HepG2 (cell line): ENCODE results near the gene AKR1B15. TPM values are rescaled to one million over a fixed set of nuclear protein-coding genes. Genes with fewer than 3 reads are reported as not detected.

Experiments
- ATAC-seq: fragments of 200-7000 bp; cut with Tn5 transposase; 3 replicates; pipeline ENCODE4 v1.9.1; 2020; ENCODE audit warnings: mild to moderate bottlenecking, moderate library complexity
- BruUV-seq: library from RNA; stranded (reverse); fragments of 400-500 nt; replicated peaks from 2 replicates; lab custom pipeline; 2021; lab: Mats Ljungman, UMichigan
- CTCF ChIA-PET: fragments of 300-600 bp; formaldehyde crosslinking; extraction: SDS; loops from one replicate; lab custom pipeline; 2021; ENCODE audit warnings: low total read pairs, inconsistent platforms, low intra/inter-chr PET ratio; lab: Yijun Ruan, JAX
- POLR2A ChIA-PET: fragments of 350-600 bp; sonication (Branson Sonifier 250); formaldehyde crosslinking; loops from one replicate; lab custom pipeline; 2020; ENCODE audit warnings: antibody characterized with exemption, inconsistent platforms; lab: Yijun Ruan, JAX
- DNase-seq: peaks from one replicate; pipeline ENCODE4 v3.0.0-alpha.2; 2015; ENCODE audit warnings: low spot score
- FAIRE-seq: peaks from 3 replicates; lab custom pipeline; 2011; peaks lifted over from hg19 to GRCh38; lab: Jason Lieb, UNC
- H2AFZ ChIP-seq: one replicate; pipeline ENCODE4 v1.6.1; 2011; ENCODE audit warnings: low read length, inconsistent platforms
- H3K27ac ChIP-seq: fragments of 300-600 bp; 3 replicates; pipeline ENCODE4 v1.8.0; 2011; ENCODE audit warnings: mixed run types, mild to moderate bottlenecking, mixed read lengths, low read length, inconsistent platforms; ENCODE audit not compliant: insufficient read depth; ENCODE audit errors: extremely low read length
- H3K27me3 ChIP-seq, 2 experiments: fragments of 200-600 bp in 1 of 2; 2 replicates in 1 of 2; 3 replicates in 1 of 2; pipeline versions ENCODE4 v1.6.0 to v1.8.0; 2011; ENCODE audit warnings: low read length in 2 of 2, mild to moderate bottlenecking in 2 of 2, moderate library complexity in 2 of 2, inconsistent platforms in 1 of 2; ENCODE audit not compliant: insufficient read depth in 2 of 2, control insufficient read depth in 1 of 2
- H3K36me3 ChIP-seq, 2 experiments: fragments of 200-600 bp in 1 of 2; replicated peaks in 1 of 2; 2 replicates in 1 of 2; 3 replicates in 1 of 2; pipeline versions ENCODE4 v1.5.1 to v1.8.0; 2011; ENCODE audit warnings: low read length in 2 of 2, inconsistent platforms in 1 of 2; ENCODE audit not compliant: insufficient read depth in 2 of 2, control insufficient read depth in 1 of 2
- H3K4me1 ChIP-seq: 2 replicates; pipeline ENCODE4 v1.5.1; 2012; ENCODE audit warnings: low read length, inconsistent platforms; ENCODE audit not compliant: insufficient read depth
- H3K4me2 ChIP-seq: 2 replicates; pipeline ENCODE4 v1.6.0; 2011; ENCODE audit warnings: low read depth, low read length, inconsistent platforms
- H3K4me3 ChIP-seq, 3 experiments: fragments of 200-600 bp in 1 of 3; sonication (generic), shearing (Covaris generic) in 1 of 3; replicated peaks in 1 of 3; 2 replicates each; pipeline ENCODE4 v1.5.1; 2011 to 2016; ENCODE audit warnings: low read length in 3 of 3, inconsistent platforms in 2 of 3, low read depth in 2 of 3, mild to moderate bottlenecking in 2 of 3, control low read depth in 1 of 3, mixed read lengths in 1 of 3; ENCODE audit not compliant: insufficient read depth in 1 of 3
- H3K79me2 ChIP-seq: one replicate; pipeline ENCODE4 v1.6.1; 2011; ENCODE audit warnings: low read length, inconsistent platforms; ENCODE audit not compliant: insufficient read depth
- H3K9ac ChIP-seq: 2 replicates; pipeline ENCODE4 v1.6.0; 2011; ENCODE audit warnings: mild to moderate bottlenecking, low read depth, low read length, inconsistent platforms; ENCODE audit not compliant: insufficient read depth
- H3K9me3 ChIP-seq: 2 replicates; pipeline ENCODE4 v1.5.1; 2012; ENCODE audit warnings: mild to moderate bottlenecking, low read length
- H4K20me1 ChIP-seq: 2 replicates; pipeline ENCODE4 v1.6.0; 2011; ENCODE audit warnings: inconsistent platforms, mild to moderate bottlenecking, low read length, moderate library complexity; ENCODE audit not compliant: insufficient read depth
- ELF3 ChIP-seq: IDR thresholded peaks from 2 replicates; pipeline ENCODE4 v1.6.1; 2016; ENCODE audit warnings: missing genetic modification reagents, missing compliant biosample characterization
- FOXA3 ChIP-seq: IDR thresholded peaks from 2 replicates; pipeline ENCODE4 v1.6.1; 2016; ENCODE audit warnings: missing genetic modification reagents, missing compliant biosample characterization
- JDP2 ChIP-seq: sonication (generic); formaldehyde crosslinking; IDR thresholded peaks from 2 replicates; pipeline ENCODE4 v1.8.1; 2022; ENCODE audit warnings: missing genetic modification reagents, borderline replicate concordance
- MAFF ChIP-seq: IDR thresholded peaks from 2 replicates; pipeline ENCODE4 v1.6.1; 2011; ENCODE audit warnings: low read depth, low read length, improper control_type of control experiment
- MATR3 ChIP-seq: sonication (generic); formaldehyde crosslinking; IDR thresholded peaks from 2 replicates; pipeline ENCODE4 v1.4.0; 2020; ENCODE audit warnings: missing genetic modification reagents
- MYC ChIP-seq: sonication (generic); formaldehyde crosslinking; IDR thresholded peaks from 2 replicates; pipeline ENCODE4 v1.9.0; 2021; ENCODE audit warnings: missing genetic modification reagents, borderline replicate concordance
- NR2C2 ChIP-seq: sonication (generic); formaldehyde crosslinking; IDR thresholded peaks from 2 replicates; pipeline ENCODE4 v1.4.0; 2020; ENCODE audit warnings: missing genetic modification reagents, mild to moderate bottlenecking, moderate library complexity, borderline replicate concordance
- SAP130 ChIP-seq: IDR thresholded peaks from 2 replicates; pipeline ENCODE4 v1.6.1; 2016; ENCODE audit warnings: low read depth
- SOX13 ChIP-seq, 3 experiments: fragments of 450-650 bp in 1 of 3; sonication (generic) in 1 of 3; formaldehyde crosslinking in 1 of 3; IDR thresholded peaks in 2 of 3; conservative IDR thresholded peaks in 1 of 3; 2 replicates each; pipeline versions ENCODE4 v1.5.0 to v1.6.1; 2016 to 2020; ENCODE audit warnings: antibody characterized with exemption in 1 of 3, mild to moderate bottlenecking in 1 of 3, missing compliant biosample characterization in 1 of 3, missing genetic modification reagents in 1 of 3, moderate library complexity in 1 of 3
- ZNF20 ChIP-seq: sonication (generic); formaldehyde crosslinking; IDR thresholded peaks from 2 replicates; pipeline ENCODE4 v1.4.0; 2020; ENCODE audit warnings: mild to moderate bottlenecking, moderate library complexity, missing genetic modification reagents
- ZNF329 ChIP-seq: sonication (generic); formaldehyde crosslinking; IDR thresholded peaks from 2 replicates; pipeline ENCODE4 v1.9.0; 2021; ENCODE audit warnings: low read depth, mild to moderate bottlenecking, missing genetic modification reagents
- ZNF331 ChIP-seq: sonication (generic); formaldehyde crosslinking; IDR thresholded peaks from 2 replicates; pipeline ENCODE4 v1.4.0; 2020; ENCODE audit warnings: missing genetic modification reagents
- ZNF562 ChIP-seq: sonication (generic); formaldehyde crosslinking; IDR thresholded peaks from 2 replicates; pipeline ENCODE4 v1.8.0; 2022; ENCODE audit warnings: missing genetic modification reagents, borderline replicate concordance
- ZNF7 ChIP-seq: IDR thresholded peaks from 2 replicates; pipeline ENCODE4 v1.6.1; 2016; ENCODE audit warnings: missing biosample characterization, missing genetic modification reagents
- WGBS: methylation state at CpG from one replicate; pipeline ENCODE4 v1.1.6; 2017; ENCODE audit warnings: low lambda C conversion rate; 5-methylcytosine and 5-hydroxymethylcytosine counted together
- in situ Hi-C: cut with HindIII; loops from 2 replicates; pipeline ENCODE4 v1.10.0; 2017; ENCODE audit warnings: low pct_unique_long_range_greater_than_20kb; ENCODE audit not compliant: extremely low pct_ligation_motif_present
- intact Hi-C: fragments of 100-400 bp; cut with micrococcal nuclease; formaldehyde crosslinking; loops from one replicate; pipeline ENCODE4 v1.10.0; 2022; ENCODE audit not compliant: unreplicated experiment
- polyA plus RNA-seq, 8 experiments: library from polyadenylated mRNA; depleted of rRNA in 3 of 8; stranded (reverse) in 7 of 8; unstranded in 1 of 8; fragments of >200 nt; fragmentation: Illumina TruSeq in 4 of 8; extraction: Trizol in 4 of 8; gene quantifications; 2 replicates each; pipeline versions ENCODE4 v1.2.1 to v1.2.3, GENCODE V29; 2011 to 2016; ENCODE audit warnings: low read depth in 4 of 8, missing spikeins in 1 of 8, mixed read lengths in 1 of 8; ENCODE audit not compliant: insufficient read depth in 1 of 8
- total RNA-seq, 5 experiments: library from RNA; depleted of rRNA; stranded (reverse); fragments of >200 nt; fragmentation: Illumina TruSeq; extraction: Trizol; gene quantifications; 2 replicates each; pipeline ENCODE4 v1.2.3, GENCODE V29; 2016; ENCODE audit warnings: low read depth in 1 of 5
- TF ChIP-seq, protein P1 (sequence below): IDR thresholded peaks from 2 replicates; pipeline ENCODE4 v1.6.1; 2016; ENCODE audit warnings: missing compliant biosample characterization, missing genetic modification reagents, borderline replicate concordance
- TF ChIP-seq, protein P2 (sequence below): sonication (generic); formaldehyde crosslinking; IDR thresholded peaks from 2 replicates; pipeline ENCODE4 v1.9.0; 2021; ENCODE audit warnings: missing genetic modification reagents, borderline replicate concordance
- TF ChIP-seq, protein P3 (sequence below): sonication (generic); formaldehyde crosslinking; conservative IDR thresholded peaks from 2 replicates; pipeline ENCODE4 v1.4.0; 2020; ENCODE audit warnings: mild to moderate bottlenecking, missing genetic modification reagents, moderate library complexity

The AKR1B15 gene
- total and polyA plus RNA-seq, 2 of the 13 experiments (the other 11 are each of a cell fraction or from before 2014, with no cell fraction given): 0.77 TPM; not detected in 1

DNA sequence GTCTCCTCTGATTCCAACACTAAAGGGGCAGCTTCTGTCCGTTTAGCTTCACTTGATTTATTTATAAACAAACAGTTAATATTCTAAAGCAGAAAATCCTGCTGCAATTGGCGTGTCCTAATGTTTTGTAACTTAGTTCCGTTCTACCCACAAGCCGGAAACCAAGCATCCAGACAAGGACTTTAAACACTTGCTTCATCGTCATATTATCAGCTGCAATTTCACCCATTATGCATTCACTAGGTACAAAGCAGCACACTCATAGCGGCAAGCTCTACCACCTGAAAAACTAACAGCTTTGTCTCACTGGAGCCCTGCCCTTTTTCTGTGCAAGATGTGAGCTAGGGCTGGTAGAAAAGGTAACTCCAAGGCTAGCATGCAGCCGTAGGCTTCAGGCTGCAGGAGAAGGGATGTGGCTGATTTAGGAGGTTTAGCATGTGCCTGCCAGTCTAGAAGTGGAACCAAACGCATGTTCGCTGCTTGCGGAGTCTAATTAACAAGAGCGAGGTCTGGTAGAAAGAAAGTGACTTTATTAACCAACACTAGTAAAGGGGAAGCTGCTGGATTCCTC lies 54.1 kb downstream of the AKR1B15 start:
- intact Hi-C loops: no loop called here
- FAIRE-seq: peak; percentile 88
- 0 out of 2 replicates have a peak, but pooled peaks have one; percentile 12 for TF ChIP-seq FOXA3 (CRISPR knock-in tag)
- TF ChIP-seq SOX13 (IDR thresholded peaks at IDR 0.05): no peak
- peak in 1 of 2 experiments; percentile 55; a peak in 2 of 4 replicates for TF ChIP-seq SOX13 (CRISPR knock-in tag; conservative IDR thresholded peaks at IDR 0.05 in 1 of 2, IDR thresholded peaks at IDR 0.05 in 1 of 2)
- TF ChIP-seq, protein P1, sequence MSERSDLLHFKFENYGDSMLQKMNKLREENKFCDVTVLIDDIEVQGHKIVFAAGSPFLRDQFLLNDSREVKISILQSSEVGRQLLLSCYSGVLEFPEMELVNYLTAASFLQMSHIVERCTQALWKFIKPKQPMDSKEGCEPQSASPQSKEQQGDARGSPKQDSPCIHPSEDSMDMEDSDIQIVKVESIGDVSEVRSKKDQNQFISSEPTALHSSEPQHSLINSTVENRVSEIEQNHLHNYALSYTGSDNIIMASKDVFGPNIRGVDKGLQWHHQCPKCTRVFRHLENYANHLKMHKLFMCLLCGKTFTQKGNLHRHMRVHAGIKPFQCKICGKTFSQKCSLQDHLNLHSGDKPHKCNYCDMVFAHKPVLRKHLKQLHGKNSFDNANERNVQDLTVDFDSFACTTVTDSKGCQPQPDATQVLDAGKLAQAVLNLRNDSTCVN (CRISPR knock-in tag): peak; percentile 28; the same call in 1 of the 2 replicates
- TF ChIP-seq ELF3: peak; percentile 46; the same call in 1 of the 2 replicates
- TF ChIP-seq, protein P2, sequence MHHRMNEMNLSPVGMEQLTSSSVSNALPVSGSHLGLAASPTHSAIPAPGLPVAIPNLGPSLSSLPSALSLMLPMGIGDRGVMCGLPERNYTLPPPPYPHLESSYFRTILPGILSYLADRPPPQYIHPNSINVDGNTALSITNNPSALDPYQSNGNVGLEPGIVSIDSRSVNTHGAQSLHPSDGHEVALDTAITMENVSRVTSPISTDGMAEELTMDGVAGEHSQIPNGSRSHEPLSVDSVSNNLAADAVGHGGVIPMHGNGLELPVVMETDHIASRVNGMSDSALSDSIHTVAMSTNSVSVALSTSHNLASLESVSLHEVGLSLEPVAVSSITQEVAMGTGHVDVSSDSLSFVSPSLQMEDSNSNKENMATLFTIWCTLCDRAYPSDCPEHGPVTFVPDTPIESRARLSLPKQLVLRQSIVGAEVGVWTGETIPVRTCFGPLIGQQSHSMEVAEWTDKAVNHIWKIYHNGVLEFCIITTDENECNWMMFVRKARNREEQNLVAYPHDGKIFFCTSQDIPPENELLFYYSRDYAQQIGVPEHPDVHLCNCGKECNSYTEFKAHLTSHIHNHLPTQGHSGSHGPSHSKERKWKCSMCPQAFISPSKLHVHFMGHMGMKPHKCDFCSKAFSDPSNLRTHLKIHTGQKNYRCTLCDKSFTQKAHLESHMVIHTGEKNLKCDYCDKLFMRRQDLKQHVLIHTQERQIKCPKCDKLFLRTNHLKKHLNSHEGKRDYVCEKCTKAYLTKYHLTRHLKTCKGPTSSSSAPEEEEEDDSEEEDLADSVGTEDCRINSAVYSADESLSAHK (CRISPR knock-in tag): no peak
- no peak for TF ChIP-seq NR2C2 (CRISPR knock-in tag)
- TF ChIP-seq MATR3 (CRISPR knock-in tag): no peak
- peak; percentile 53 for TF ChIP-seq SAP130 (CRISPR knock-in tag)
- peak; percentile 19; the same call in 1 of the 2 replicates for TF ChIP-seq MYC (CRISPR knock-in tag)
- TF ChIP-seq MAFF: 0 out of 2 replicates have a peak, but pooled peaks have one; percentile 8
- TF ChIP-seq ZNF562 (CRISPR knock-in tag): no peak
- TF ChIP-seq ZNF329 (CRISPR knock-in tag): no peak
- no peak for TF ChIP-seq ZNF7 (CRISPR knock-in tag)
- TF ChIP-seq JDP2 (CRISPR knock-in tag): no peak
- no peak for TF ChIP-seq ZNF331 (CRISPR knock-in tag)
- TF ChIP-seq, protein P3, sequence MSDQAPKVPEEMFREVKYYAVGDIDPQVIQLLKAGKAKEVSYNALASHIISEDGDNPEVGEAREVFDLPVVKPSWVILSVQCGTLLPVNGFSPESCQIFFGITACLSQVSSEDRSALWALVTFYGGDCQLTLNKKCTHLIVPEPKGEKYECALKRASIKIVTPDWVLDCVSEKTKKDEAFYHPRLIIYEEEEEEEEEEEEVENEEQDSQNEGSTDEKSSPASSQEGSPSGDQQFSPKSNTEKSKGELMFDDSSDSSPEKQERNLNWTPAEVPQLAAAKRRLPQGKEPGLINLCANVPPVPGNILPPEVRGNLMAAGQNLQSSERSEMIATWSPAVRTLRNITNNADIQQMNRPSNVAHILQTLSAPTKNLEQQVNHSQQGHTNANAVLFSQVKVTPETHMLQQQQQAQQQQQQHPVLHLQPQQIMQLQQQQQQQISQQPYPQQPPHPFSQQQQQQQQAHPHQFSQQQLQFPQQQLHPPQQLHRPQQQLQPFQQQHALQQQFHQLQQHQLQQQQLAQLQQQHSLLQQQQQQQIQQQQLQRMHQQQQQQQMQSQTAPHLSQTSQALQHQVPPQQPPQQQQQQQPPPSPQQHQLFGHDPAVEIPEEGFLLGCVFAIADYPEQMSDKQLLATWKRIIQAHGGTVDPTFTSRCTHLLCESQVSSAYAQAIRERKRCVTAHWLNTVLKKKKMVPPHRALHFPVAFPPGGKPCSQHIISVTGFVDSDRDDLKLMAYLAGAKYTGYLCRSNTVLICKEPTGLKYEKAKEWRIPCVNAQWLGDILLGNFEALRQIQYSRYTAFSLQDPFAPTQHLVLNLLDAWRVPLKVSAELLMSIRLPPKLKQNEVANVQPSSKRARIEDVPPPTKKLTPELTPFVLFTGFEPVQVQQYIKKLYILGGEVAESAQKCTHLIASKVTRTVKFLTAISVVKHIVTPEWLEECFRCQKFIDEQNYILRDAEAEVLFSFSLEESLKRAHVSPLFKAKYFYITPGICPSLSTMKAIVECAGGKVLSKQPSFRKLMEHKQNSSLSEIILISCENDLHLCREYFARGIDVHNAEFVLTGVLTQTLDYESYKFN: peak; percentile 44; the same call in 1 of the 2 replicates
- no peak for TF ChIP-seq ZNF20 (CRISPR knock-in tag)

More for the DNA sequence above, 54.1 kb downstream of the AKR1B15 start:
- no peaks in the 10 kb centered on the region for H3K36me3 ChIP-seq
- H3K4me2 ChIP-seq: peak overlapping the region; percentile 90
- DNase-seq (peak; percentile 76), ATAC-seq (peak; percentile 91)
- H3K4me1 ChIP-seq: peaks cover 29% of the 10 kb centered on the region
- peak overlapping the region; percentile 11 to 47 (median 46); a peak in 5 of 6 replicates for H3K4me3 ChIP-seq
- in situ Hi-C loops: loop anchor here (5.0 kb wide), 2 partner anchors 91 to 171 kb away; no protein-coding TSS in a partner anchor
- H2AFZ ChIP-seq: peak overlapping the region; percentile 96
- WGBS: 10% methylated on average over 11 of the region's 11 CpGs
- no peaks in the 10 kb centered on the region for H4K20me1 ChIP-seq
- H3K9me3 ChIP-seq: no peaks in the 10 kb centered on the region
- no peaks in the 10 kb centered on the region for H3K79me2 ChIP-seq
- peak overlapping the region; percentile 42 for H3K9ac ChIP-seq
- POLR2A ChIA-PET: no interaction called here
- CTCF ChIA-PET: interaction anchor here (1.8 kb wide), 1 partner anchor 89 kb away, joined by 4 read pairs; no protein-coding TSS in a partner anchor
- H3K27ac ChIP-seq: peak overlapping the region; percentile 56
- no peaks in the 10 kb centered on the region; a peak in 1 of 5 replicates for H3K27me3 ChIP-seq
- no TSS peak for BruUV-seq
